OCI-LY1 (cell line): ENCODE data around the gene PVALEF.

Source experiments
- H2AFZ ChIP-seq: fragments of 200-600 bp; sonication (generic), shearing (Covaris generic); 2 replicates; pipeline ENCODE4 v1.6.0; 2014; ENCODE audit warnings: antibody characterized with exemption, mild to moderate bottlenecking, low read length
- H3F3A ChIP-seq: fragments of 200-600 bp; sonication (generic), shearing (Covaris generic); 2 replicates; pipeline ENCODE4 v1.6.0; 2014; ENCODE audit warnings: mild to moderate bottlenecking, antibody characterized with exemption, low read length, moderate library complexity; ENCODE audit not compliant: insufficient read depth
- H3K27ac ChIP-seq: fragments of 200-600 bp; sonication (generic); 2 replicates; pipeline ENCODE4 v1.5.1; 2014; ENCODE audit warnings: low read length, mixed run types, mild to moderate bottlenecking, low read depth; ENCODE audit not compliant: poor library complexity, severe bottlenecking
- H3K27me3 ChIP-seq: fragments of 200-600 bp; sonication (generic); 2 replicates; pipeline ENCODE4 v1.6.0; 2014; ENCODE audit warnings: antibody characterized with exemption, mild to moderate bottlenecking, low read length, moderate library complexity; ENCODE audit not compliant: insufficient read depth
- H3K36me3 ChIP-seq: fragments of 200-600 bp; sonication (generic); 2 replicates; pipeline ENCODE4 v1.6.1; 2014; ENCODE audit warnings: mild to moderate bottlenecking, antibody characterized with exemption, low read length, moderate library complexity, mixed read lengths; ENCODE audit not compliant: insufficient read depth
- H3K4me1 ChIP-seq: fragments of 200-600 bp; sonication (generic); 2 replicates; pipeline ENCODE4 v1.5.1; 2014; ENCODE audit warnings: mild to moderate bottlenecking, low read length, moderate library complexity; ENCODE audit not compliant: insufficient read depth, severe bottlenecking
- H3K4me2 ChIP-seq: fragments of 200-600 bp; sonication (generic), shearing (Covaris generic); 2 replicates; pipeline ENCODE4 v1.6.1; 2014; ENCODE audit warnings: low read length
- H3K4me3 ChIP-seq: fragments of 200-600 bp; sonication (generic); 2 replicates; pipeline ENCODE4 v1.5.1; 2014; ENCODE audit warnings: low read length, low read depth, mild to moderate bottlenecking, mixed read lengths; ENCODE audit not compliant: poor library complexity, severe bottlenecking
- H3K79me2 ChIP-seq: fragments of 200-600 bp; shearing (Covaris generic); 2 replicates; pipeline ENCODE4 v1.6.1; 2016; ENCODE audit warnings: mixed run types, low read length, mixed read lengths; ENCODE audit not compliant: insufficient read depth
- H3K9ac ChIP-seq: fragments of 200-600 bp; sonication (generic), shearing (Covaris generic); 2 replicates; pipeline ENCODE4 v1.6.1; 2014; ENCODE audit warnings: mild to moderate bottlenecking, low read length, mixed read lengths
- H3K9me2 ChIP-seq: fragments of 200-600 bp; sonication (generic), shearing (Covaris generic); 2 replicates; pipeline ENCODE4 v1.6.1; 2014; ENCODE audit warnings: low read depth, mild to moderate bottlenecking, low read length, mixed read lengths
- H3K9me3 ChIP-seq: fragments of 200-600 bp; shearing (Covaris generic); 2 replicates; pipeline ENCODE4 v1.6.1; 2014; ENCODE audit warnings: low read length, mixed read lengths
- H4K20me1 ChIP-seq: fragments of 200-600 bp; sonication (generic), shearing (Covaris generic); 2 replicates; pipeline ENCODE4 v1.6.0; 2016; ENCODE audit warnings: mild to moderate bottlenecking, low read length; ENCODE audit not compliant: insufficient read depth
- EZH2 ChIP-seq: fragments of 200-600 bp; sonication (generic), shearing (Covaris generic); IDR thresholded peaks from 2 replicates; pipeline ENCODE4 v1.8.0; 2017; ENCODE audit warnings: borderline replicate concordance, mixed run types, mild to moderate bottlenecking, antibody characterized with exemption, low read length, moderate library complexity, mixed read lengths
- TF ChIP-seq, protein P1 (sequence below): fragments of 200-600 bp; sonication (generic), shearing (Covaris generic); IDR thresholded peaks from 2 replicates; pipeline ENCODE4 v1.5.1; 2017; ENCODE audit warnings: mild to moderate bottlenecking, antibody characterized with exemption, low read length, moderate library complexity, mixed read lengths

The PVALEF gene

DNA sequence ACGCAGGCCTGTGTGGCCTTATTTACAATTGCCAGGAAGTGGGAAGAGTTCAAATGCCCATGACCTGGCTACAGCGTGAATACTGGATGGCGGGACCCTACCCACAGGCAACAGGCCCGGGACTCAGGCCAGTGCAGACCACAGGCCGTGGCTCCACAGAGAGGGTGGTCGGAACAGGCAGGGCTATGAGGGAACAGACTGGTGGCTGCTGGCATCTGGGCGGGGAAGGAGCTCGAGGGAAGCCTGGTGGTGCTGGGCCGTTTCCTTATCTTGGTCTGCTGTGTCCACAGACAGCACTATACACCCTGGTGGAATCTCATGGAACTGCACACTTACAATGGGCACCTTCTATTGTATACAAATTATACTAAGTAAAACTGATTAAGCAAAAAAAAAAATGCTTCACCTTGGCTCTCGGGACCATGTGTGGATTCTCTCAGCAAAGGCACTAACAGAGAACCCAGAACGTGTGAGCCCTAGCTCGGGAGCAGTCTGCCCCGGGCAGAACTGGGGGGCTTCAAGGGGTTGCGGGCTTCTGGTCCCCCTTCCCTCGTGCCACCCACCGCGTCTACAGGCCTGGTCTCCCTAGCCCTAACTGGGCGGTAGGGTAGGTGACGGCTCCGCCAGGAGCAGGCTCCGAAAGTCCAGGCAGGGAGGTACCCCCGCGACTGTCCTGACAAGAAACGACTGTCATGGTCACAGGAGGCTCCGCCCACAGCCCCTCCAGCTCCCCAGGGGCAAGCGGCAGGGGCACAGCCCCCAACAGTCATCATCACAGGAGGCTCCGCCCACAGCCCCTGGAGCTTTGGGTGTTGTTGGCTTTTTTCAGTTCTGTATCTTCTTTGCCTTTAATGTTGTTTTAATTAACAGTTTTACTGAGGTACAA, 35.6 kb downstream of the PVALEF start:
- no peaks in the 10 kb centered on the region for H3K9me3 ChIP-seq
- no peak overlapping the region for H2AFZ ChIP-seq
- no peak overlapping the region for H3K4me3 ChIP-seq
- H3K4me2 ChIP-seq, result no peak overlapping the region
- H3K4me1 ChIP-seq, result peaks cover 6% of the 10 kb centered on the region
- H3K27me3 ChIP-seq, result no peaks in the 10 kb centered on the region
- H3K79me2 ChIP-seq, result no peaks in the 10 kb centered on the region
- peaks cover 3% of the 10 kb centered on the region; the same call in 1 of the 2 replicates for H3K36me3 ChIP-seq
- H4K20me1 ChIP-seq, result no peaks in the 10 kb centered on the region
- no peak overlapping the region for H3K9ac ChIP-seq
- no peak overlapping the region for H3K27ac ChIP-seq
- H3K9me2 ChIP-seq, result no peaks in the 10 kb centered on the region
- H3F3A ChIP-seq, result no peaks in the 10 kb centered on the region
- TF ChIP-seq, protein P1, sequence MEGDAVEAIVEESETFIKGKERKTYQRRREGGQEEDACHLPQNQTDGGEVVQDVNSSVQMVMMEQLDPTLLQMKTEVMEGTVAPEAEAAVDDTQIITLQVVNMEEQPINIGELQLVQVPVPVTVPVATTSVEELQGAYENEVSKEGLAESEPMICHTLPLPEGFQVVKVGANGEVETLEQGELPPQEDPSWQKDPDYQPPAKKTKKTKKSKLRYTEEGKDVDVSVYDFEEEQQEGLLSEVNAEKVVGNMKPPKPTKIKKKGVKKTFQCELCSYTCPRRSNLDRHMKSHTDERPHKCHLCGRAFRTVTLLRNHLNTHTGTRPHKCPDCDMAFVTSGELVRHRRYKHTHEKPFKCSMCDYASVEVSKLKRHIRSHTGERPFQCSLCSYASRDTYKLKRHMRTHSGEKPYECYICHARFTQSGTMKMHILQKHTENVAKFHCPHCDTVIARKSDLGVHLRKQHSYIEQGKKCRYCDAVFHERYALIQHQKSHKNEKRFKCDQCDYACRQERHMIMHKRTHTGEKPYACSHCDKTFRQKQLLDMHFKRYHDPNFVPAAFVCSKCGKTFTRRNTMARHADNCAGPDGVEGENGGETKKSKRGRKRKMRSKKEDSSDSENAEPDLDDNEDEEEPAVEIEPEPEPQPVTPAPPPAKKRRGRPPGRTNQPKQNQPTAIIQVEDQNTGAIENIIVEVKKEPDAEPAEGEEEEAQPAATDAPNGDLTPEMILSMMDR, result peak; percentile 54
- TF ChIP-seq EZH2, result no peak

DNA sequence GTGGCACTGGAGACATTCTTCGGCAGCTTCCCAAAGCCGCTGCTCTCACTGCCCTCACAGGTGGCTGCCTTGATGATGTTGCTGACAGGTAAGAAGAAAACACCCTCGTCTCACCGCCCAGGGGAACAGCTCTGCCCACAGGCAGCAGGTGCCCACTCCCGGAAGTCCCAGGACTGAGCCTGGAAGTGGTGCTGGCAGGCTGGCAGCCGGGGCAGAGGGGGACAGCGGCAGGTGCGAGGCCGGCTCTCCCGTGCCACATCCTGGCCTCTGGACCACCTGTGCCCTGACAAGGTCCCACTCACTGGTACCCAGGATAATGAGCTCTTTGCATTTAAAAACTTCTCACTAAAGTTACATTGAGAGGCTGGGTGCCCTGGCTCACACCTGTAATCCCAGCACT, 37.0 kb downstream of the PVALEF start:
- Histone ChIP-seq H3K9ac (no peak overlapping the region), H4K20me1 (no peaks in the 10 kb centered on the region), H3K4me3 (no peak overlapping the region), H3K79me2 (no peaks in the 10 kb centered on the region), H3K27ac (no peak overlapping the region), H2AFZ (no peak overlapping the region), H3K9me2 (no peaks in the 10 kb centered on the region), H3K27me3 (no peaks in the 10 kb centered on the region), H3F3A (no peaks in the 10 kb centered on the region), H3K36me3 (peaks cover 11% of the 10 kb centered on the region; the same call in 1 of the 2 replicates), H3K4me1 (peaks cover 6% of the 10 kb centered on the region), H3K4me2 (no peak overlapping the region), H3K9me3 (no peaks in the 10 kb centered on the region)
- no peak for TF ChIP-seq EZH2
- TF ChIP-seq, protein P1, result no peak

DNA sequence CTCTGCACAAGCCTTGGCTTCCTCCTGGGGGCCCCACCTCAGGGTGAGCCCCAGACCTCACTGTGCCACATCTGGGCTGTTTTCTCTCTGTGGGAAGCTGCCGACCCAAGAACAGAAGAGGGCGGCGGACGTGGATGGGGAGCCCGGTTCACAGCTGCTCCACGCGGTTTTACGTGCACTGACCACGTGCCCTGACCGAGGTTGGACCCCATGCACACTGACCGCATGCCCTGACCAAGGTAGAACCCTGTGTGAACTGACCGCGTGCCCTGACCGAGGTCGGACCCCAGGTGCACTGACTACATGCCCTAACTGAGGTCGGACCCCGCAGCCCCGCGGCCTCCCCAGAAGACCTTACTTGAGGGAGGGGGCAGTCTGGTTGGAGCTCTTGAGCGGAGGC, 37.8 kb downstream of the PVALEF start:
- no peaks in the 10 kb centered on the region for H3K9me2 ChIP-seq
- no peak overlapping the region for H3K27ac ChIP-seq
- no peaks in the 10 kb centered on the region for H3K9me3 ChIP-seq
- H4K20me1 ChIP-seq, result no peaks in the 10 kb centered on the region
- no peaks in the 10 kb centered on the region for H3K79me2 ChIP-seq
- no peaks in the 10 kb centered on the region for H3K27me3 ChIP-seq
- H3K36me3 ChIP-seq, result peaks cover 15% of the 10 kb centered on the region; the same call in 1 of the 2 replicates
- no peak overlapping the region for H3K9ac ChIP-seq
- H3K4me3 ChIP-seq, result no peak overlapping the region
- no peaks in the 10 kb centered on the region for H3F3A ChIP-seq
- no peak overlapping the region for H2AFZ ChIP-seq
- no peak overlapping the region for H3K4me2 ChIP-seq
- TF ChIP-seq, protein P1, result no peak
- no peak for TF ChIP-seq EZH2
- peaks cover 6% of the 10 kb centered on the region for H3K4me1 ChIP-seq
